Measurements from ENCODE around the gene ETV3.

The ETV3 gene

DNA sequence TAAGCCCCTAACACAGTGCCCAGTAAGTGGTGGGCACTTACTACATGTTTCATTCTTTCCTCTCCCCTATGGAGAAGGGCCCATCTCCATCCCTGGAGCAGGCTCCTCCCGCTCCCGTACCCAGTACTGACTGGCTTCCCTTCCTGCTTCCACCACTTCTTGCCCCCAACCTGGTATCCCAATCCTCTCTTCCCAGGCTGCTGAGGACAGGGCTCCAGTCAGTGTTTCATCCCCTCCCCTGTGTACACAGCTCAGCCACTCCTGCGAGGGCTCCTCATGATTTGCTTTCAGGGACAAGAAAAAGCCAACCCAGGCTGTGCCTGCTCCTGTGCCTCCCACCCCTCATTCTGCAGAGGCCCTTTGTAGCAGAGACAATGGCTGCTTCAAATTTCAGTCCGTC lies 20.8 kb upstream of the ETV3 start:
- no peak for DNase-seq

DNA sequence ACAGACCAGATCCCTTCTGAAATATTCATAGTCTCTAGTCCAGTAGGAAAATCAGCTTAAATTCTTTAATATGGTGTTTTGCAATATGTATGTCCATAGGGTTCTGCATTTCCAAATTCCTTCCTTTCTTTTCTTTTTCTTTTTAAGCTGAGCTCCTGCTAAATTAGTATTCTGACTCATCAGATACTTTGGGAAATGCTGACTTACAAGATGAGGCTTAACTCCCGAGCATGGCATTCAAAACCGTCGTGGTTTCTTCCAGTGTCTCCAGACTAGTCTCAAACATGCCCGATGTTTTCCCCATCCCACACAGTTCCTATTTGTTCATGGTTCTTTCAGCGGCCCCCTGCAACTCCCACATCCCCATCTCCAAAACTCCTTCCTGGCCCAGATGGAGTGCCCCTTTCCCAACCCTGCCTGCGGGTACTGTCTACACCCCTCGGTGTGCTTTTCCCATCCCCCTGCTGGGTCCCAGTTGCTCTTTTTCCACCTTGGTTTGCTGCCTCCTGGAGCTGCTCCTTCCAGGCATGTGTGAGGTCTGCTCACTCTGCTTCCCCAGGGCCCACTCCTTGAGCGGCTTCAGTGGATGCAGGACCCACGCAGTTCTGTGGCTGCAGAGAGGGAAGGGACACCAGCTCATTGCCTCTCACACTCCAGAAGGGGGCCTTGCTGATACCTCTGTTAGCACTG lies 19.5 kb upstream of the ETV3 start:
- no peak for DNase-seq

DNA sequence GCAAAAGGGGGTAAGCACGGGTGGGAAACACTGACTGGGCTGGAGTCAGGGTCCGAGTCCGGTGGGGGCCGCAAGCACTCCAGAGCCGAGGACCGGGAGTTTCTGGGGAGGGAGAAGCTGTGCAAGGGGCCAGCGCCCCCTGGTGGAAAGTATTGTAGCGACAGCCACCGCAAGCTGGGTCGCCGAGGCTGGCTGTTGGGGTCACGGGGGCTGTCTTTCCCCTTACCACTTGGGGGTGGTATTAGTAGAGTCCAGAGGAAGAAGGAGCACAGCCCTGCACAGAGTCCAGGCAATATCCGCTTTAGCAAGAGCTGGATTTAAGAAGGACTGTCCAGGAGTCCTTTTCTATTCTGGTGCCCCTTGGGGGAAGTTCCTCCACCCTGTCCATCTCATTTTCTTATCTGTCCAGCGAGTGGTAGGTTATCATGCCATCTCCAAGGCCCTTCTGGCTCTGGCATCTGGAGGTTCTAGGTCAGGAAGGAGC lies 17.9 kb upstream of the ETV3 start:
- peak; percentile 75 for DNase-seq

DNA sequence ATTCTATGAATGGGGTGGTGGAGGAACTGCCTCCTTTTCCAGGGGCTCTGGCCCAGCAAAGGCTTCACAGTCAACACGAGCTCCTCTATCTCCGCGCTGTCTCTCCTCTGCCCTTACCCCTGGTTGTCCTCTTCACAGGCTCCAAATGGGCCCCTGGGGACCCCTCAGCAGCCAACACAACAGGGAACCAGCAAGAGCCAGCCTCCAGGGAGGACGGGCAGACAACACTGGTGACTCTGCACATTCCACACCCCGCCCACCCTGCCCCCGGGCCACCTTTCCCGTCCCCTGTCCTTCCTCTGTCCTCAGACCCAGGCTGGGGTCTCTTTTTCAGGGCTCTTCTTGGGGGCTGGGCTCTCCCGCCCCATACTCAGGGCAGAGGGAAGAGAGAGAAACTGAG lies 17.5 kb upstream of the ETV3 start:
- no peak for DNase-seq

DNA sequence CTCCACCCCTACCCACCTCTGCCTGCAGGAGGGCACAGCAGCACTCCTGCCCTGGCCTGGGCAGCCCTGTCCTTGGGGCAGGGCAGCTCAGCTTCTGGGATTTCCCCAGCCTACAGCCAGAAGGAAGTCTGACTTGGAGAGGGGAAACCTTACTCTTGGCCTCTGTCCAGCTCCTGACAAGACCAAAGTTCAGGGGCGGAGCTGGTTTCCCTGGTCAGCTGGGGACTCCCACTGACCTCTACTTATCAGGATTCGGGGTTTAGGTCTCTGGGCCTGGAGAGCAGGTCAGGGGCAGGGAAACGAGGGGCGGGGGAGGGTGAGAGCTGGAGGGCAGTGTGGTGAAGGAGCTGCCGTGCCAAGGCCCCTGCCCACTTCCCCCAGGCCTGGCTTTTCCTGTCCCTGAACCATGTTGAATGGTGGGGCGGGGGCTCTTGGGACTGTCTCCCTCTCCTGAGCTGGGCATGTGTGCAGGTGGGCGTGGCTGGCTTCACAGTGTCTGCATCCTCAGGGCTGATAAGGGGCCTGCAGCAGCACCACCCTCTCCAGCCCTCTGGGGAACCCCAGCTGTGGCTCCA lies 16.8 kb upstream of the ETV3 start:
- DNase-seq: no peak

DNA sequence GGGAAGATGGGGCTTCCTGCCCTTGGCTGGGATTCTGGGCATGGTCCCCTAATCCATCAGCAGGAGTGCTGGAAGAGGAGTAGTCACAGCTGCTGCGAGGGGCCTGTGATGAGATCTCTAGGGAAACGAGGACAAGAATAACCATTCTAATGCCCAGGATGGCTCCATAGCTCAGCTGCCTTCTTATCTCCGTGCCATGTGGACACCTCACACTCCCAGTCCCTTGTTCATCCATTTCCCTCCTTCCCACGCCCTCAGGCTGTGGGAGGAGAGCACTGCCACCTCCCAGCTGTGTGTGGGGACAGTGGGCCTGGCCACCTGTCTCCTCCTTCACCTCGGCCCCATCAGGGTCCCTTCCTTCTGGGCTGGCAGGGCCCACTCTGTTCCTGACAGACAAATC lies 16.1 kb upstream of the ETV3 start:
- no peak for DNase-seq

DNA sequence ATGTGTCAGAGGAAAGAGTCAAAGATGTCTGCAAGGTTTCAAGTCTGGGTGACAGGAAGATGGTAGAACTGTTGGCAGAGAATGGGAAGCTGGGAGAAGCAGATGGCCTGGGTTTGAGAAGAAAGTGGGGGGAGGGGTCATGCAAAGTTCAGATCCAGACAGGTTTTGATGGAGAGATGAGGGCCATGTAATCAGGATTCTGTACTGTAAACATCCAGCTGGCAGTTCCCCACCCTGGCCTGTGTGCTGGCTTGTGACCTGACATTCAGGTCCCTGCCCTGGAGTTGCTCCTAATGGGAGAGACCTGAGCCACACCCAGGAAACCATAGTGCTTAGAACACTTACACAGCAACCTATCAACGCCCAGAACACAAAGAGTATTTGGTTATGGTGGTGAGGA lies 15.6 kb upstream of the ETV3 start:
- no peak for DNase-seq

DNA sequence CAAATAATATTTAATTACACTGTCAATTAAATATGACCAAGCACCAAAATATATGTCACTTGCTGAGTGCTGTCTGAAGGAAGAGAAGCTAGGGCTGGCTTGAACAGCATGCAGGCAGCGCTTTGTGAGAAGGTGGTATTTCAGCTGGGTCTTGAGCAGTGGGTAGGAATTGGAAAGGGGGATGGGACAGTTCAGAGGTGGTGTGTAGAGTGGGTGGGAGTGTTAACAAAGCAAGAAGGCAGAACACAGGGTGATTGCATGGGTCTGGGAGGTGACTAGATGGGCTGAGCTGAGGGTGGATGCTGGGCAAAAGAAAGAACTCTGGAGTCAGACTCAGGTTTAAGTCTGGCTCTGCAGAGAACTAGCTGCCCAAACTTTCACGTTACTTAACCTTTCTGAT lies 14.3 kb upstream of the ETV3 start:
- DNase-seq: no peak

DNA sequence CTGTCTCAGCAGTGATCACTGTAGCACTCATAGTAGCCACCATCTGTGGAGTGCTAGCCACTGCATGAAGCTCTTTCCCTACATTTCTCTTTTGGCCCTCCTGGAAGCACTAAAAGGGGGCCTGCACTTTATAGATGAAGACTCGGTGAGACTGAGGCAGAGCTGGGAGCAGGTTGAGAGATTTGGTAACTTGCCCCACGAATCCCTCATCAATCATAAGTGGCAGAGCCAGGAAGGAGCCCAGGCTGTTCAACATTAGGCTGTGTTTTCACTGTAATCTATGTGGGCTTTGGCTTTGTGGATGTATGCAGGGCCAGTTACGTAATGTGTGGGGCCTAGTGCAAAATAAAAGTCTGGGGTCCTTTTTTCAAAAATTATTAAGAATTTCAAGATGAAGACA lies 13.3 kb upstream of the ETV3 start:
- no peak for DNase-seq

DNA sequence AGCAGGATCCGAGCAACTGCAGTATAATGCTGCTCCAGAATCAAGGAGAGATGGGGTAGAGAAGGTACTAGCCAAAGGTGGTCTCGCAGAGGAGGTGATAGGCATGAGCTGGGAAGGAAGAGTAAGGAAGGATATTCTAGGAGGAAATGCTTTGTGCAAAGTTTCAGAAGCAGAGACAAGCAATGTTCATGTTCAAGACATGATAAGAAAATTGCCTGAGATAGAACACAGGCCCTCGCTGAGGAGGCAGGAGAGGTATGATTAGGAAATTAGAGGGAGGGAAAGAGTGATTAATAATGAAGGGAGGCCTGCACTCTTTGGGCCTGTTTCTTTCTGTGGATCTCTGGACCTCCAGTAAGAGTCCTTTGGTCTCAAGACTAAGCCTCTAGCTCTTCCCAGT lies 12.9 kb upstream of the ETV3 start:
- no peak for DNase-seq

DNA sequence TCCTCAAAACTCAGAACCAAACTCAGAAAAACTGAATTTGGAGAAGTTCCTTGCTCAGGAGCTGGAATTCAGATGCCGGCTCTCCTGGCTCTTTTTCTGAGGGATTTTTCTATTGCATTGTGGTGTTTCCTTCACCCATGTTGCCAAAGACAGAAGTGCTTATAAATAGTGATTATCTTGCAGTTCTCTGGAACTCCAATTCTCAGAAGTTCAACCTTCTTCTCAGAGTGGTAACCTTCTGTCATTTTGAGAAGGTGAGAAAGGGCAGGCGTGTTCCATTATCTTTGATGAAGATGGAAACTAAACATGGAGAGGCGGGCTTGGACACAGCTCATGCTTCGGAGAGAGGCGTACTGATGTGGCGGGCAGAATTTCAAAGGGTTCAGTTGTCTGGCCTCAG lies 12.4 kb upstream of the ETV3 start:
- no peak for DNase-seq

DNA sequence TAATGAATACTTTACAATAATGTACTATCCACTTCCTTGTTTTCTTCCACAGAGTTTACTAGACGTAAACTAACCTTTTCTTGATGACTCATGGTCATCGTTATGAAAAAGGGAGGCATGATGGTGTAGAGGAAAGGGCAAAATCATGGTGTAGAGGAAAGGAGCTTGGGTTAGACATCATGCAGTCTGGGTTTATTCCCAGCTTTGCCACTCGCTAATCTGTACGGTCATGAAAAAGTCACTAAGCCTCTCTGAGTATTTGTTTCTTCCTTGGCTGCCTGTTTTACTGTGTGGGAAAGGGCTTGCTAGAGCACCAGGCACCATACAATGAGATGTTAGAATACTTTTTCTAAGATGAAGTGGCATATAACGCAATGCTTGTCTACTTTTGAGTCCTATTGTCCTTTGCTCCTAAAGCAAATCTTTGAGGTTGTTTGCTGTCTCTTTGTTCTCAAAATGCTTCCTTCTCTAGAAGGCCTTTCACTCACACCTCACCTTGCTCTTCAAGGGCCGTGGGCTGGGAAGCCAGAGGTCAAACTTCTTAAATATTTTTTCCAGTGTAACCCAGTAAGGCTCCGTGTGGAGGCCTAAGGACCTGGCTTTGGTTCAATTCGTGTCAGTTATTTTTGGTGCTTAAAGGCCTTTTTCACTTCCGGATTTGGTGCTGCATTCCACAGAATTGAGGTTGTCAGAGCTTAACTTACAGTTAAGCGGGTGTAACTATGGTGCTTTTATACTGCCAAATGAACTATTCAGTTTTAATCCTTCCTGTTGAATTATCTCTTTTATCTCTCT lies 9.9 kb upstream of the ETV3 start:
- DNase-seq: no peak

DNA sequence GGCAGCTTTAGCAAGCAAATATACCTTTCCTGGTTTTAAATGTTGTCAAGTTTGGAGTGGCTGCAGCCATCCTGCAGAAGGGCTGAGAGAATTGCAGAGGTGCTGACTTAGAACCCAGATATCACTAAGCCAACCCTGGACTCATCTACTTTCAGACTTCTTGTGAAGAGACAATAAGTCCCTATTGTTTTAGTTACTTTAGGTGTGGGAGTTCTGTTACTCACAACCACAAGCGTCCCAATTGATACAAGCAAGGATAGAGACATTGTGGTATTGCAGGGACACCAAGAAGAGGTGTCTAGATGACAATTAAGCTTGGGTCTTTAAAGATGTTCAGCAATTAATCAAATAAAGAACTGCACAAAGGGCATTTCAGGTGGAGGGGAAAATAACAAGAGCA lies 8.8 kb upstream of the ETV3 start:
- no peak for DNase-seq

DNA sequence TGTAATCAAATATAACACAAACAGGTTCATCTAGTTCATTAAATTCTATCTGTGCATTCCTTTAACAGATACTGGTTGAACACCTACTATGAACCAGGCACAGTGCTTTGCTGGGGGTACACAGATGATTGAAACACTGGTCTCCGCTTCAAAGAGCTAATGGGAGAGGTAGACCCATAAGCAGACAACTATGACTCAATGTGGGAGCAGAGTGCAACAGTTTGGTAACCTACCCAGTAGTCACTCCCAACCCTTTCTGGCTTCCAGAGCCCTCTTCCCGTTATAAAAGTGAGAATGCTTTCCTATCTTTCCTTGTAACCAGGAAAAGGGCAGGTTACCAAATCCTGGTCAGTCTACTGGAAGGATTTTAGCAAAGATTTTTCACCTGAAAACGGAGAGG lies 8.0 kb upstream of the ETV3 start:
- DNase-seq: no peak

DNA sequence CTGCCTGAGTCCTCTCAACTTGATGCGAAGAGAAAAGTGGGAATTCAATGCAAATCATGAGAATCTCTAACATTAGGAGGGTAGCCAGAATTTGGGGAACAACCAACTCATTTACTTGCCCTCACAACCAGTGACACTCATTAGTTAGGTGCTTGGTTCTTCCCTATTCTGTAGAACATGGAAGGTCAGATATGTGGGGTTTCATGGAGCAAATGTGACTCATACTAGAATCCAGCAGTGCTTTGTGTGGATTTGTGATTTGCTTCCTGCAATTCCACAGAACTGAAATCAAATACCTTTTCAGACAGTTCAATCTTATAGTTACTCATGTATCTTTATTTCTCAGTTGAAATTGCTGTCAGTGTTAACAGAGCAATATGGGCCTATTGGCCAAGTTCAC lies 6.9 kb upstream of the ETV3 start:
- no peak for DNase-seq

DNA sequence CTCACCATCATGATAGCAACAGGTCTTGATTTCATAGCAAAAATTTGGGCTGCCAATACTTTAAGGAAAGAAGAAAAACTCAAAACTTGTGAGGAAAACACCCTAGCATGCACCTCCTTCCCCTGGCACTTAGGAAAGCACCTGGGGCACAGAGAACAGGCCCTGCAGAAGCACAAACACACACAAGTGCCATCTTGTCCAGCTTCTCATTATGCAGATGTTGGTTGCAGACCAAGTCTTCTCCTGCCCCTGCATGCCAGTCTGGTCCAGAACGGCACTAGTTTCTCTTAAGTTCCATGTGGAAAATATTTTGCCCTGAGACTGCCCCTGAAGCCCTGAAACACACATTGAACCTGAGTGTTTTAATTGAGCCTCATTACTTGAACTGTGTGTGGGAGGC lies 6.3 kb upstream of the ETV3 start:
- DNase-seq: no peak

DNA sequence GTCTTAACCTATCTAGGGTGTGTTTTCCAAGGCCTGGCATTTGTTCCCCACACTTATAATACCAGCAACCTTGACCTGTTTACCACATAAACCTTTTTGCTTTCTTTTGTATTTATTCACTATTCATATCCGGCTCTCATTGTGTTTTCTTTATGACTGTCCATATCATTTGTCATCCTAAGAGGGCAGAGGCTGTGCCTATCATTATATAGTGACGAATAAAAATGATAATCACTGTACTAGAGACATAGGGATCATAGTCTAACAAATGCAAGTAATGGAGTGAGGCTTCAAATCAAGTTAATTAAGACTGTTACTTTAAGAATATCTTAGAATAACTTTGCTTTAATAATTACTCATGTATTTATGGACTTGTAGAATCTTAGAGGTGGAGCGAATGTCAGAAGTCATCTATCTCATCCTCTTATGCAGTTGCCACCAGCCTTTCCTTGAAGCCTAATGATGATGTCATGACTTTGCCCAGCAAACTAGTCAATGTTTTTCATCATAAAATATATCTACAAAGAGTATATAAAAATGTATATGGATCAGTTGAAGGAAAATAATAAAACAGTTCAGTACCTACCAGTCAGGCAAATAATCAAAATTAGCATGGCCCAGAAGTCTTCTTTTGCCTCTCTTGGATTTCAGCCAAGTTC lies 4.7 kb upstream of the ETV3 start:
- no peak for DNase-seq

DNA sequence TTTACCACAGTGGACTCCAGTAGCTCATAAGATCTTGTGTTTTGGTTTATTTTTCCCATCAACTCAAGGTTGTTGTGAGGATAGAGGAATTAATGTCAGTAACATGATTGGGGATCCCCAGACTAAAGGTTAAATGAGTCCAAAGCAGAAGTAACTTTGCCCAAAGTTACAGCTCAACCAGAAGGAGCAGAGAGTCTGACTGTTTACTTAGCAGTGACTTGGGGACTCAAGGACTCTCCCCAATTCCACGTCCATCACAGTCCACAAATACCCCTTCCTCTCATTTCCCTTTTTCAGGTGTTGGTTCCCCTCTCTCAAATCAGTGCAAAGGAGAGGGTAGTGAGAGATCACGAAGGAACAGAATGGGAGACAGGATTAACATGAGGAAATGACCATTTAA lies 4.0 kb upstream of the ETV3 start:
- DNase-seq: no peak

DNA sequence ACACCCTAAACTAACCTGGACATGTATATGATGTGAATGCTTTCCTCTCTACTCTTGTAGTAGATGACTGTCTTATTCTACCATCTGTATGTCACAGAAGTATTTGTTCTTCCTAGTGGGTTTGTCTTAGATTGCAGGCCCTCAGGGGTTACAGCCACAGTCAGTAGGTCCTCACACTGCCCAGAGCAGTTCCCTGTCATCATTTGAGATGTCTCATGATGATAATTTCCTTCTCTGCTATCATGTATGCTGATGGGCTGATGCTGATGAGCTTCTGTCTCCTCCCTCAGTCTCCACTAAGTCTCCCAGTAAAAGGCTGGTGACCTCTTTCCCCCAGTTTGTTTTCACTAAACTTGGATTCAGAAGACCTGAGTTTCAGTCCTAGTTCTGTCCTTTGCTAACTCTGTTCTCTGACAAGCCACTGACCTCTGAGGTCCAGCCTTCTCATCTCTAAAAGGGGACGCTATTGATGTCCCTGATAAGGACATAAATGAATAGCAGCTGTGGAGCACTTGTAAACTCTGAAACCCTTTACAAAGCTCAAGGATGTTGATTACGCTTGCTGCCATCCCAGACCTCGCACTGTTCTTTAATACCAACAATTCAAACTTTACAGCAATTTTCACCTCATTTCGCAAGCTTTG lies 3.1 kb upstream of the ETV3 start:
- no peak for DNase-seq

DNA sequence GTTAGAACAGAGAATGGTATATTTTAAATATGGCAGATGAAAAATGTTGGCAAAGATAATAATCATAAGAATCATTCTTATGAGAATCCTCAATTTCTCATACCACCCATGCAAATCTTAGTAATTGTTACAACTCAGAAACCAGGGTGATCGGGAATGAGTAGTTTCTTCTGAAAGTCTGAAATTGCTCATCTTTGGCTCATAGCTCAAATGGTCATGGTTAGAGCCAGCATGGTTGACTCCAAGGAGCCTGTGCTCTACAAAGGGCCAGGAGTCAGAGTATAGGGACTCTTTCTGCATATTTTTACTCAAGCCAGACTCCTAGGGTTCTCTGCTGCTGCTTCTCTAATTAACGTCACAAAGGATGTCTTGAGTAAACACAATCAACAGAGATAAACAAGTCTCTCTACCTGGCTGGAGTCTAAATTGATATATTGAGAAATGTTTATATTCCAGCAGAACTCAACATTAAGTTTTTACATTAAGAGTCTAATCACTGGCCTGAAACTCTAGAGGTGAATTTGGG lies 1.9 kb upstream of the ETV3 start:
- no peak for DNase-seq

DNA sequence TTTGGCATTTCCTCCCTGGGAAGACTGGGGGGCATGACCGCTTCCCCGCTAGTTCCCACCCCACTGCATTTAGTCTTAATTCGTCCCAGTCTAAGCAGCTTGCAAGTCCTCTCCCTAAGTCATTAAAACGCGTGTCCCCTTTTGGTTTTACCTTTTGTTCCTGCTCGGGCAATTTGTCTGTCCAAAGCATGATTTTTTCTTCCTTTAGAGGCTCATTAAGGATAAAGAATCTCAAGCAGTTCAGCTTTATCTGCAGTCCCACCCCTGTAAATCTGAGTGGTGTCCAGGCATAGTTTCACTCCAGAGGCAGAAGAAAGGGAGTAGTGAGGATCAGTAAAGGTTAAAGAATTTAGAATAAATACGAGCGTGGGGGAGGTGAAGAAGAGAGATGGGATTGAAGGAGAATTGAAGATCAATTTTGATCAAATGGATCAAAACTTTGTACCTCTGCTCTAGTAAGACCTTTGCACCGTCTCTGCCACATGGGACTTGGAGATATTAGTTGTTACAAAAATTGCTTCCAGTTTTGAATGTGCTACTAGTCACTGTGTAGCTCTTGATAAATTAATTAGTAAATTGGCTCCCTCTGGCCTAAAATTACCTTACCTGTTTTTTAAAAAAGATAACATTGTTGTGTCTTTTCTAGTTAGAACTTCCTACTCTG lies 989 bp upstream of the ETV3 start:
- DNase-seq: no peak

DNA sequence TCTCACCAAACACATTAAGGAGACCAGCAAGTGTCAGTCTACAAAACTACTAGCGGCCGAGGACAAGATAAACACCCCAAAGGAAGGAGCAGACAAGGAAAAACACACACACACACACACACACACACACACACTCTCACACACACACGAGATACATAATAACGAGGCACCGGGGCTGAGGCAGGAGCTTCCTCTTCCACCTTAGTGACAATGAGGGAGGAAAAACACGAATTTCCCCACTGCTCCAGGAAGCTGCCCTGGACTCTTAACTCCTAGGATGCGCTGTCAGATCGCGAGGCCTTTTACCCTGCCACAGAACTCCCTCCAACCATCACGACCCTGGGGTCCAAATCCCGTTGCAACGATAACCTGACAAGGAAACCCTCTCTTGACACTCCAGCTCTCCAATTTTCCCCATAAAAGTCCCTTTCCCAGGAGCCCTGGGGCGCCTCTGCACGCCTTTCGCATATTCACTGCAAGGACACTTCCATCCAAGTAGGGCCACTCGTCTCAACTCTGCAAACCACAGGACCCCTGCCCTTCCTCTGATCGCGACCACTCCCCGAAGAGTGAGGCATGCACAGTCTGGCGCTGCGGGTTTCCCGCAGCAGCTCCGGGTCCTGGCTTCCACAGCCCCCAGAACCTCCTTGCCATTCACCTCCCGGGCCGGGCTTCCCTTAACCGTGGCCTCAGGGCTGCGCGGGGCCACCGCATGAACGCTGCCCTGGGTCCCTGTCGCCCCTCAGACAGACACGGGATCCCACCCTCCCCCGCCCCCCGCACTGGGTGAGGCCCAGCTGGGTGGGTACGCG lies 581 bp downstream of the ETV3 start:
- peak; percentile 33 for DNase-seq
